ENCODE measurements around the gene SLC17A6. TPM values are rescaled to one million over a fixed set of nuclear protein-coding genes. Genes with fewer than 3 reads are reported as not detected.

SLC17A6 gene
- total RNA-seq, 1 experiment from 2014 or later, result 0.24 TPM

GRCh38 chr11:22302368-22302767 is 35.8 kb upstream of the SLC17A6 start (continued):
- TF ChIP-seq PRDM15 (CRISPR knock-in tag; IDR thresholded peaks at IDR 0.05), result no peak
- TF ChIP-seq KAT7 (CRISPR knock-in tag; IDR thresholded peaks at IDR 0.05; ENCODE audit: borderline replicate concordance), result no peak
- no peak for TF ChIP-seq ZNF138 (CRISPR knock-in tag; conservative IDR thresholded peaks at IDR 0.05)
- TF ChIP-seq CREB1 (CRISPR knock-in tag; IDR thresholded peaks at IDR 0.05), result no peak

DNA sequence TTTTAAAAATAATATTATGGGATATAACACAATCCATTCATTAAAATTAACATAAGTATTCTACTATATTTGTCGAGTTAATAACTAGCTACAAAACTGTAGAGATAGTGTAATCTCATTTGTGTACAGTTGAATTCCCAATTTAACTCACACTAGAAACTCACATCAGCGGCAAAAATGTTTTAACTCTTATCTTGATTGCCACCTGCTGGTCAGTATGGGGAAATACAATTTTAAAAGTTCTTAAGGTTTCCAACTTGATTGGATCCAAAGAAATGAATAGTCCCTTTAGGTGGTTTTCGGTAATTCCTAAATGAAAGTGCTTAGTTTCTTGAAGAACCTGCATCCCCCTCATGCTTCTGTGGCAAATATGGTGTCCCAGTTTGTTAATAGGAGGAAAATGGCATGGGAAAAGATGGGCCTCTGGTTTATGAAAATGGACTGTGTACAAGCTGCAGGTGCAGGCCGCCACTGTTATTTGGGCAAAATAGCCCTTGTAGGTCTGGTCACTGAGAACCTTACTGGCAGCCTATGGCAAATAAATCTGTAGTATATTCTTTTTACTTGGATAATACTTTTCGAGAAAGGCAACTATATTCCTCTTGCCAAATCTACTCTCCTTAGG is 33.7 kb upstream of the SLC17A6 start:
- ATAC-seq (peak; percentile 53), DNase-seq (ENCODE audit: low spot score) (no peak)
- TF ChIP-seq, protein P1, sequence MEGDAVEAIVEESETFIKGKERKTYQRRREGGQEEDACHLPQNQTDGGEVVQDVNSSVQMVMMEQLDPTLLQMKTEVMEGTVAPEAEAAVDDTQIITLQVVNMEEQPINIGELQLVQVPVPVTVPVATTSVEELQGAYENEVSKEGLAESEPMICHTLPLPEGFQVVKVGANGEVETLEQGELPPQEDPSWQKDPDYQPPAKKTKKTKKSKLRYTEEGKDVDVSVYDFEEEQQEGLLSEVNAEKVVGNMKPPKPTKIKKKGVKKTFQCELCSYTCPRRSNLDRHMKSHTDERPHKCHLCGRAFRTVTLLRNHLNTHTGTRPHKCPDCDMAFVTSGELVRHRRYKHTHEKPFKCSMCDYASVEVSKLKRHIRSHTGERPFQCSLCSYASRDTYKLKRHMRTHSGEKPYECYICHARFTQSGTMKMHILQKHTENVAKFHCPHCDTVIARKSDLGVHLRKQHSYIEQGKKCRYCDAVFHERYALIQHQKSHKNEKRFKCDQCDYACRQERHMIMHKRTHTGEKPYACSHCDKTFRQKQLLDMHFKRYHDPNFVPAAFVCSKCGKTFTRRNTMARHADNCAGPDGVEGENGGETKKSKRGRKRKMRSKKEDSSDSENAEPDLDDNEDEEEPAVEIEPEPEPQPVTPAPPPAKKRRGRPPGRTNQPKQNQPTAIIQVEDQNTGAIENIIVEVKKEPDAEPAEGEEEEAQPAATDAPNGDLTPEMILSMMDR (IDR thresholded peaks at IDR 0.05), result peak; percentile 66
- no peak for TF ChIP-seq NR3C1 (CRISPR knock-in tag; conservative IDR thresholded peaks at IDR 0.05; ENCODE audit: low read depth)
- TF ChIP-seq, protein P2, sequence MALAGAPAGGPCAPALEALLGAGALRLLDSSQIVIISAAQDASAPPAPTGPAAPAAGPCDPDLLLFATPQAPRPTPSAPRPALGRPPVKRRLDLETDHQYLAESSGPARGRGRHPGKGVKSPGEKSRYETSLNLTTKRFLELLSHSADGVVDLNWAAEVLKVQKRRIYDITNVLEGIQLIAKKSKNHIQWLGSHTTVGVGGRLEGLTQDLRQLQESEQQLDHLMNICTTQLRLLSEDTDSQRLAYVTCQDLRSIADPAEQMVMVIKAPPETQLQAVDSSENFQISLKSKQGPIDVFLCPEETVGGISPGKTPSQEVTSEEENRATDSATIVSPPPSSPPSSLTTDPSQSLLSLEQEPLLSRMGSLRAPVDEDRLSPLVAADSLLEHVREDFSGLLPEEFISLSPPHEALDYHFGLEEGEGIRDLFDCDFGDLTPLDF (CRISPR knock-in tag; IDR thresholded peaks at IDR 0.05), result no peak
- no peaks in the 10 kb centered on the region for H3K9me3 Mint-ChIP-seq
- H3K4me1 Mint-ChIP-seq, result no peaks in the 10 kb centered on the region
- ChIA-PET CTCF (interaction anchor here (0.9 to 2.8 kb wide), 6 partner anchors 14 to 484 kb away, joined by 3 to 14 read pairs (median 4); no protein-coding TSS in a partner anchor), POLR2A (no interaction called here)
- H3K27me3 Mint-ChIP-seq (ENCODE audit: low read depth), result no peaks in the 10 kb centered on the region
- H3K27ac Mint-ChIP-seq, result no peak overlapping the region
- H3K36me3 Mint-ChIP-seq, result no peaks in the 10 kb centered on the region
- no peak overlapping the region for H3K4me3 Mint-ChIP-seq

- H3K4me3 Mint-ChIP-seq, result no peak overlapping the region
- H3K4me1 Mint-ChIP-seq, result peaks cover 3% of the 10 kb centered on the region; the same call in 1 of the 2 replicates
- H3K9me3 Mint-ChIP-seq, result no peaks in the 10 kb centered on the region
- H3K36me3 Mint-ChIP-seq, result no peaks in the 10 kb centered on the region
- ChIA-PET POLR2A (no interaction called here), CTCF (interaction anchor here (0.5 to 1.4 kb wide), 3 partner anchors 10 to 73 kb away, joined by 3 to 6 read pairs (median 3); no protein-coding TSS in a partner anchor)
- ATAC-seq (no peak), DNase-seq (ENCODE audit: low spot score) (no peak)
- H3K27ac Mint-ChIP-seq, result no peak overlapping the region
- H3K27me3 Mint-ChIP-seq (ENCODE audit: low read depth), result no peaks in the 10 kb centered on the region
- no peak for TF ChIP-seq ATF1 (CRISPR knock-in tag; IDR thresholded peaks at IDR 0.05)
- no peak for TF ChIP-seq USF1 (CRISPR knock-in tag; IDR thresholded peaks at IDR 0.05)
- no peak for TF ChIP-seq KAT7 (CRISPR knock-in tag; IDR thresholded peaks at IDR 0.05; ENCODE audit: borderline replicate concordance)
- no peak for TF ChIP-seq ZBTB43 (CRISPR knock-in tag; IDR thresholded peaks at IDR 0.05)
- TF ChIP-seq PRRX2 (CRISPR knock-in tag; IDR thresholded peaks at IDR 0.05), result no peak
- TF ChIP-seq EMX1 (CRISPR knock-in tag; IDR thresholded peaks at IDR 0.05), result no peak
- TF ChIP-seq GABPB1 (CRISPR knock-in tag; IDR thresholded peaks at IDR 0.05), result no peak
- TF ChIP-seq, protein P3, sequence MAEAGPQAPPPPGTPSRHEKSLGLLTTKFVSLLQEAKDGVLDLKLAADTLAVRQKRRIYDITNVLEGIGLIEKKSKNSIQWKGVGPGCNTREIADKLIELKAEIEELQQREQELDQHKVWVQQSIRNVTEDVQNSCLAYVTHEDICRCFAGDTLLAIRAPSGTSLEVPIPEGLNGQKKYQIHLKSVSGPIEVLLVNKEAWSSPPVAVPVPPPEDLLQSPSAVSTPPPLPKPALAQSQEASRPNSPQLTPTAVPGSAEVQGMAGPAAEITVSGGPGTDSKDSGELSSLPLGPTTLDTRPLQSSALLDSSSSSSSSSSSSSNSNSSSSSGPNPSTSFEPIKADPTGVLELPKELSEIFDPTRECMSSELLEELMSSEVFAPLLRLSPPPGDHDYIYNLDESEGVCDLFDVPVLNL (CRISPR knock-in tag; IDR thresholded peaks at IDR 0.05; ENCODE audit: borderline replicate concordance, low read depth), result no peak
- TF ChIP-seq, protein P4, sequence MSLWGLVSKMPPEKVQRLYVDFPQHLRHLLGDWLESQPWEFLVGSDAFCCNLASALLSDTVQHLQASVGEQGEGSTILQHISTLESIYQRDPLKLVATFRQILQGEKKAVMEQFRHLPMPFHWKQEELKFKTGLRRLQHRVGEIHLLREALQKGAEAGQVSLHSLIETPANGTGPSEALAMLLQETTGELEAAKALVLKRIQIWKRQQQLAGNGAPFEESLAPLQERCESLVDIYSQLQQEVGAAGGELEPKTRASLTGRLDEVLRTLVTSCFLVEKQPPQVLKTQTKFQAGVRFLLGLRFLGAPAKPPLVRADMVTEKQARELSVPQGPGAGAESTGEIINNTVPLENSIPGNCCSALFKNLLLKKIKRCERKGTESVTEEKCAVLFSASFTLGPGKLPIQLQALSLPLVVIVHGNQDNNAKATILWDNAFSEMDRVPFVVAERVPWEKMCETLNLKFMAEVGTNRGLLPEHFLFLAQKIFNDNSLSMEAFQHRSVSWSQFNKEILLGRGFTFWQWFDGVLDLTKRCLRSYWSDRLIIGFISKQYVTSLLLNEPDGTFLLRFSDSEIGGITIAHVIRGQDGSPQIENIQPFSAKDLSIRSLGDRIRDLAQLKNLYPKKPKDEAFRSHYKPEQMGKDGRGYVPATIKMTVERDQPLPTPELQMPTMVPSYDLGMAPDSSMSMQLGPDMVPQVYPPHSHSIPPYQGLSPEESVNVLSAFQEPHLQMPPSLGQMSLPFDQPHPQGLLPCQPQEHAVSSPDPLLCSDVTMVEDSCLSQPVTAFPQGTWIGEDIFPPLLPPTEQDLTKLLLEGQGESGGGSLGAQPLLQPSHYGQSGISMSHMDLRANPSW (CRISPR knock-in tag; conservative IDR thresholded peaks at IDR 0.05; ENCODE audit: low read depth), result no peak
- TF ChIP-seq JUN (CRISPR knock-in tag; IDR thresholded peaks at IDR 0.05), result no peak
- TF ChIP-seq, protein P5, sequence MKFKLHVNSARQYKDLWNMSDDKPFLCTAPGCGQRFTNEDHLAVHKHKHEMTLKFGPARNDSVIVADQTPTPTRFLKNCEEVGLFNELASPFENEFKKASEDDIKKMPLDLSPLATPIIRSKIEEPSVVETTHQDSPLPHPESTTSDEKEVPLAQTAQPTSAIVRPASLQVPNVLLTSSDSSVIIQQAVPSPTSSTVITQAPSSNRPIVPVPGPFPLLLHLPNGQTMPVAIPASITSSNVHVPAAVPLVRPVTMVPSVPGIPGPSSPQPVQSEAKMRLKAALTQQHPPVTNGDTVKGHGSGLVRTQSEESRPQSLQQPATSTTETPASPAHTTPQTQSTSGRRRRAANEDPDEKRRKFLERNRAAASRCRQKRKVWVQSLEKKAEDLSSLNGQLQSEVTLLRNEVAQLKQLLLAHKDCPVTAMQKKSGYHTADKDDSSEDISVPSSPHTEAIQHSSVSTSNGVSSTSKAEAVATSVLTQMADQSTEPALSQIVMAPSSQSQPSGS (CRISPR knock-in tag; IDR thresholded peaks at IDR 0.05; ENCODE audit: borderline replicate concordance, low read depth), result no peak
- no peak for TF ChIP-seq CREB1 (CRISPR knock-in tag; IDR thresholded peaks at IDR 0.05)
Measured at GRCh38 chr11:22317656-22318055, 20.5 kb upstream of the SLC17A6 start.
